Kidney glomerular epithelial cell (primary cell): ENCODE data around the gene SYTL2.
"Not testable (repeated sequence)": the region's sequence is repeated elsewhere in the genome, so short reads cannot be mapped to it uniquely, and the experiment has no call there.

Source experiments
- DNase-seq: peaks from one replicate; lab custom pipeline; 2025; lab: John Stamatoyannopoulos, UW

SYTL2 gene, protein sequence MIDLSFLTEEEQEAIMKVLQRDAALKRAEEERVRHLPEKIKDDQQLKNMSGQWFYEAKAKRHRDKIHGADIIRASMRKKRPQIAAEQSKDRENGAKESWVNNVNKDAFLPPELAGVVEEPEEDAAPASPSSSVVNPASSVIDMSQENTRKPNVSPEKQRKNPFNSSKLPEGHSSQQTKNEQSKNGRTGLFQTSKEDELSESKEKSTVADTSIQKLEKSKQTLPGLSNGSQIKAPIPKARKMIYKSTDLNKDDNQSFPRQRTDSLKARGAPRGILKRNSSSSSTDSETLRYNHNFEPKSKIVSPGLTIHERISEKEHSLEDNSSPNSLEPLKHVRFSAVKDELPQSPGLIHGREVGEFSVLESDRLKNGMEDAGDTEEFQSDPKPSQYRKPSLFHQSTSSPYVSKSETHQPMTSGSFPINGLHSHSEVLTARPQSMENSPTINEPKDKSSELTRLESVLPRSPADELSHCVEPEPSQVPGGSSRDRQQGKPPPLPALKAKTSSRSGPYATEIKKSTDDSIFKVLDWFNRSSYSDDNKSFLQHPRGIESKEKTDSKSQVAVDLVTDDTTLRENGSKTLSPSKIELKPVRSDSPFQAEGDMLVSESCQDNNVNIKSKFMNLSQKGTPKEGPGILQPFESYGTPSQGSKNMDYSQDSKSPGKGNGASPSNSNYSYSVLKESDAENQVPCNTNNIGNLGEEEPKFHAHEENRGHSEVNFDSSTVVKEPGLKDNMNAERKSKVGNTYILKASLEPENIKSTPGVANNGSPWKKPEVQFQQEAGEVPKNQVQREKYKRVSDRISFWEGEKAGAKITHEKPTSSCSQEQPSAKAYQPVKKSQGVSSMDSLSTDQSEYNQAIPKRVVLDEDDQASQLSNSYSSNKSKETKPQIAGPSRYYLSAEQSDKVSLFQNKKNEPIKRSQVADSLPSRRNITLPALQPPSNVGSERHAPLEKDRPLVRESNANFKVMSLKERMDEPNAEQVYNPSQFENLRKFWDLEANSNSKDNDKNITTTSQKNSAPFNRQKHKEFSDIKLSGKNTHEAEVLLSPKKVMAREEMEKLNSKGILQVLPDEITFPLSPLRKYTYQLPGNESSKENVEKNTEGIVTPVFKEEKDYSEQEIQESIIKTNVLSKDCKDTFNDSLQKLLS (N-terminal part only)

DNA sequence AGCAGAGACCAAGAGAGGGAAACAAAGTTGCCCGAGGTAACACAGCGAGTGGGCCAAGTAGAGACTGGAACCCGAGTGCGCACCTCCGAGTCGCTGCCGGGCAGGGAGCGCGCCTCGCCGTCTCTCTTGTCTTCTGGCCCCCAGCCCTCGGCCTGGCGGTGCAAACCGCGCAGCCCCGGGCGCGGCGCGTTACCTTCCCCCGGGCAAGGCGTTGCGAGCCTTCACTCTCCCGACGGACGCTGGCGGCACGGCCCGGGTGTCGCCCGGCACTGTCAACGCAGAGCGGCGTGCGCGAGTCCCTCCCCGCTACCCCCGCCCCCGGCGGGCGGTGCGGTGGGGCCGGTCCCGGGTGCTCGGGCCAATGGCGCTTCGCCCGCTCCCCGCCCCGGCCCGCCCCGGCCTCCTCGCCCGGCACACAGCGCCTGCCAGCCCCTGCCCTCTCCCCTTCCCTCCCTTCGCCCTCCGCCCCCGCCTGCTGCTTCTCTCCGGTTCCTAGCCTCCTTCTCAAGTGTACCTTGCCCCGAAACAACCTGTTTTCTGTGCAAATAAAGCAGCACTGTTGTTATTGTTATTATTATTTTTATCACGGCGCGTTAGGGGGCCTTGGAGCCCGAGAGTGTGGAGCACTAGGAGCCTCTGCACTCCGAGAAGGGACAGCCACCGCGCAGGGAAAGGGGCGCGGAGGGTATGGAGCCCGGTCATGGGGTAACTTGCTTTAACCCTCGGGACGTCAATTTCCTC, at the start of gene SYTL2:
SYTL2 (minus strand) TSS at position 271 of the 741 bp plus-strand sequence. CDS start 53,416 bp downstream, outside the sequence.
- DNase-seq, result peak; percentile 41

DNA sequence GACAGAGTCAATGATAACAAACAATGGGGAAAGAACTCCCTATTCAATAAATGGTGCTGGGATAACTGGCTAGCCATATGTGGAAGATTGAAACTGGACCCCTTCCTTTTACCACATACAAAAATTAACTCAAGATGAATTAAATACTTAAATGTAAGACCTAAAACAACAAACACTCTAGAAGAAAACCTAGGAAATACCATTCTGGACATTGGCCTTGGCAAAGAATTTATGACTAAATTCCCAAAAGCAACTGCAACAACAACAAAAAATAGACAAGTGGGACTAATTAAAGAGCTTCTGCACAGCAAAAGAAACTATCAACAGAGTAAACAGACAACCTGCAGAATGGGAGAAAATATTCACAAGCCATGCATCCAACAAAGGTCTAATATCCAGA, 48.6 kb upstream of the SYTL2 start:
- not testable (repeated sequence) for DNase-seq

DNA sequence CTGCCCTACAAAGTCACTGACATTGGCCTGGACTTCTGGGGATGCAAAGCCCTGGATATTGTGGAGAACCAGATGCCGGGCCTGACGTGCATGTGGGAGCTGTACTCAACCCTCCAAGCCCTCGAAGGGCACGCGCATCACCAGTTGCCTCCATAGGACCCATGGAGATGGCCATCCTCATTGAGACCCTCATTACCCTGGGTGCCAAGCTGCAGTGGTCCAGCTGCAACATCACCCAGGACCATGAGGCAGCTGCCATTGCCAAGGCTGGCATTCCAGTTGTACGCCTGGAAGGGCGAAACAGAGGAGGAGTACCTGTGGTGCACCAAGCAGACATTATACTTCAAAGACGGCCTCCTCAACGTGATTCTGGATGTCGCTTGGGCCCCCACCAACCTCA, 46.2 kb upstream of the SYTL2 start:
- DNase-seq, result no peak

DNA sequence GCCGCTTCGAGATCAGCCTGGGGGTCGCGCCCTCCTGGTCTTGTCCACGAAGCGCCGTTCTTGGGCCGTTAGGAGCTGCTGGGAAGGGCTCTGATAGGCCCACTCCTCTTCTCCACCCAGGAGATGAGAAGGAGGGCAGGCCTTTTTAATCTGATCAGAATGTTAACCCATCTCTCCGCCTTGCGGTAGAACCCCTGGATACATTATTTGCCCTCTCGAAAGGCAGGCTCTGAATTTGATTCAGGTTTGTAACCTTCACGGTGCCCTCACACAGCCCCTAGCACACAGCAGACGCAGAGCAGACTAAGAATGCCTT, 44.4 kb upstream of the SYTL2 start, which contains the start of gene CCDC83:
CCDC83 (plus strand) TSS at position 43 of the 316 bp plus-strand sequence. CDS start 9,741 bp downstream, outside the sequence.
- no peak for DNase-seq

DNA sequence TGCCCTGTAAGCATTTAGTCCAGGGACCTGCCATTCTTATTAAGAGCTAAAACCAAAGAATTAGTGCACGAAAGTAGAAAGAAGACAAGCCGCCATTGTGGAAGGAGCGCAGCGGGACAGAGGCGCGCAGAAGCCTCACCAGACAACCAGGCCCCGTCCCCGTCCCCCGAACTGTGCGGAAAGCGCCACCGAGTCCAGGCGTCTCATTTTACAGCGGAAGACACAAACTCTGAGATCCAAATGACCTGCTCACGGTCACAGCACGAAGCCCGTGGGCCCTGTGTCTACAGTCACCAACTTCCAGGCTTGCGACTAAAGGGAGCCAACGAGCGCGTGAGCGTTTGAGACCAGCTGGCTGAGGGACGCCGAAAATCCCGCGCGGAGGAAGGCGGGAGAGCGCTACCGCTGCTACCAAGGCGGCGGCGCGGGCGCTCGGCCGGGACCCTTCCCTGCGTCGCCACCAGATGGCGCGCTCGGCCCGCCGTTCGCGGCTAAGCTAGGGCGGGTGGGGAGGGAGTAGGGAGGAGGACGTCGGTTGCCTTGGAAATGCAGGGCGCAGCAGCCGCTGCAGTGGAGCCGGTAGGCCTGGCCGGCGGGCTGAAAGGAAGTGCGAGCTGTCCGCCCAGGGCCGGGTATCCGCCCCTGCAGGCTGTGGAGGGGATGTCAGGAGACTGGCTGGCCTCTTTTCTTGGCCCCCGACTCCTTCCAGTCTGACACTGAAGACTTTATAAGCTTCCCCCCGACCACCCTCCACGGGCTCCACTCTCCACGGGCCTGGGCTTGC, 43.8 kb upstream of the SYTL2 start:
- DNase-seq, result peak; percentile 83

DNA sequence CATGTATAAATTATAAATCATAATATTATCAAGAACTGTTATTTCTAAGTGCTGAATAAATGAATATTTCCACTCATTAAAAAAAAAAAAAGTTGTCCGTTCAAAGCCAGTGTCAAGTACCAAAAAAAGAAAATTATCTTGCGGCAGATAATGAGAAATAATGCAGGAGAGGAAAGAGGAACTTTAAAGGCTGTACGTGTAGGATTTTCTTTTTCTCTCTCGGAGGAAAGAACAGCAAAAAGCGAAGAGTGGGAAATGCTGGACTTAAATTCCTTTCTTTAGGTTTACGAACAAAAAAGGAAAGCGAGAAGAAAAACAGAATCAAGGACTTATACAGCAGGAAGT, 43.2 kb upstream of the SYTL2 start:
- no peak for DNase-seq

DNA sequence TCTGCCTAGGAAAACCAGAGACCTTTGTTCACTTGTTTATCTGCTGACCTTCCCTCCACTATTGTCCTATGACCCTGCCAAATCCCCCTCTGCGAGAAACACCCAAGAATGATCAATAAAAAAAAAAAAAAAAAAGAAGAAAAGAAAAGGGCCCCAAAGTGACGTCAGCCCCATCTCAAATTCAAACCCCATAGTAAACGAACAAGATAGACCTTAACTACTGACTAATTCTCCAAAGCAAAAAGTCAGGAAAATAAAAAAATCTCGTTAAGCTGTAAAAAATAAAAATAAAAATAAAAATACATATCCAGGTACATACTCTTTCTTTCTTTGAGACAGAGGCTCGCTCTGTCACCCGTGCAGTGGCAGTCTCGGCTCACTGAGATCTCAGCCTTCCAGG, 42.6 kb upstream of the SYTL2 start:
- not testable (repeated sequence) for DNase-seq

DNA sequence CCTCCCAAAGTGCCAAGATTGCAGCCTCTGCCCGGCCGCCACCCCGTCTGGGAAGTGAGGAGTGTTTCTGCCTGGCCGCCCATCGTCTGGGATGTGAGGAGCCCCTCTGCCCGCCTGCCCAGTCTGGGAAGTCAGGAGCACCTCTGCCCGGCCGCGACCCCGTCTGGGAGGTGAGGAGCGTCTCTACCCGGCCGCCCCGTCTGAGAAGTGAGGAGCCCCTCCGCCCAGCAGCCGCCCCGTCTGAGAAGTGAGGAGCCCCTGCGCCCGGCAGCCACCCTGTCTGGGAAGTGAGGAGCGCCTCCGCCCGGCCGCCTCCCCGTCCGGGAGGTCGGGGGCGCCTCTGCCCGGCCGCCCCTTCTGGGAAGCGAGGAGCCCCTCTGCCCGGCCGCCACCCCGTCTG, 41.8 kb upstream of the SYTL2 start:
- not testable (repeated sequence) for DNase-seq

DNA sequence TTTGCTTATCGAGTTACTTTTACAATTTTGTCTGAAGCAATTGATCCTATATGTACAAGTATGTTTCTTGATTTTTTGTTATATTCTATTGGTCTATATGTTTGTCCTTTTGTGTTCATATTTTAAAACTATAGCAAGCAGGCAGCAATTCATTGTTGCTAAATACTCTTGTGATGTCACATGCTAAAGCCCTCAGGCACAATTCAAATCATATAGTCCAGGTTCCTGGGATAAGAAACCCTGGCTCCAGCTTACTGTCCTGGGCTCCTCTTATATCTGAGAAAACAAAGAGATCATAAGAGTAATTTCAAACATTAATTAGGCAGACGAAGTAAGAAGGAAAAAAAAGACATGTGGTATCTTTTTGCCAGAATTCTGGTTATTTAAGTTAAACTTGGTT, 37.6 kb upstream of the SYTL2 start:
- no peak for DNase-seq

DNA sequence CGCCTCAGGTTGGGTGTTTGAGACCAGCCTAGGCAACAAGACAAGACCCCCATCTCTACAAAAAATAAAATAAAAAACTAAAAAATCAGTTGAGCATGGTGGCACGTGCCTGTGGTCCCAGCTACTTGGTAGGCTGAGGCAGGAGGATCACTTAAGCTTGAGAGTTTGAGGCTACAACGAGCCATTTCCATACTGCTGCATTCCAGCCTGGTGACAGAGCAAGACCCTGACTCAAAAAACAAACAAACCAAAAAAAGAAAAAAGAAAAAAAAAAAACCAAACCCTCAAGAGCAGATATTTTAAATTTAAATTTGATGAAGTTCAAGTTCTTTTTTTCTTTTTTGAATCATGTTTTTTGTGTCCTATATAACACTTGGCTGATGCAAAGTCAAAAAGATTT, 37.1 kb upstream of the SYTL2 start:
- no peak for DNase-seq

DNA sequence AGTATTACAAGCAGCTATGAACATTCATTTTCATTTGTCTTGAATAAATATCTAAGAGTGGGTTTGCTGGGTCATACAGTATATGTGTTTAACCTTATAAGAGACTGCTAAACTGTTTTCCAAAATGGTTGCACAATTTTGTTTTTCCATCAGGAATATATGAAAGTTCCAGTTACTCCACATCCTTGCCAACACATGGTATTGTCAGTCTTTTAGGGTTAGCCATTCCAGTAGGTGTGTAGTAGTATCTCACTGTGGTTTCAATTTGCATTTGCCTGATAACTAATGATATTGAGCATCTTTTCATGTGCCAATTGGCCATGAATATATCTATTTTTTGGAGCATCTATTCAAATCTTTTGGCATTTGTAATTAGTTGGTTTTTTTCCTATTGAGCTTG, 36.5 kb upstream of the SYTL2 start:
- DNase-seq, result no peak

DNA sequence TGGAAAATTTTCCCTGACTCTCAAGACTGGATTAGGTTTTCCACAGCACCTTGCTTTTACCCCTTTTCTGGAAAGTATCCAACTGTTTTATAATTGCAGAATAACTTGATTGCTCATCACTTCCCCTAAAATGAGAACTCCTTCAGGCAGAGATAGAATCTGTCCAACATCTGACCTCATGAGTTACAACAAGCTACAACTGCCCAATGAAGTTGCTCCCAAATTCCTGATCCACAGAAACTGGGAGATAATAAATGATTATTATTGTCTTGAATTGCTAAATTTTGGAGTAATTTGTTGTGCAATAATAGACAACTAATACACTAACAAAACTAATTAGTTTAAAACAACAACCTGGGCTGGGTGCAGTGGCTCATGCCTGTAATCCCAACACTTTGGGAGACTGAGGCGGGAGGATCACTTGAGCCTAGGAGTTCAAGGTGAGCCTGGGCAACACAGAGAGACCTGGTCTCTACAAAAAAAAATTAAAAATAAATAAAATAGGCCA, 34.2 kb upstream of the SYTL2 start:
- DNase-seq, result peak; percentile 43

DNA sequence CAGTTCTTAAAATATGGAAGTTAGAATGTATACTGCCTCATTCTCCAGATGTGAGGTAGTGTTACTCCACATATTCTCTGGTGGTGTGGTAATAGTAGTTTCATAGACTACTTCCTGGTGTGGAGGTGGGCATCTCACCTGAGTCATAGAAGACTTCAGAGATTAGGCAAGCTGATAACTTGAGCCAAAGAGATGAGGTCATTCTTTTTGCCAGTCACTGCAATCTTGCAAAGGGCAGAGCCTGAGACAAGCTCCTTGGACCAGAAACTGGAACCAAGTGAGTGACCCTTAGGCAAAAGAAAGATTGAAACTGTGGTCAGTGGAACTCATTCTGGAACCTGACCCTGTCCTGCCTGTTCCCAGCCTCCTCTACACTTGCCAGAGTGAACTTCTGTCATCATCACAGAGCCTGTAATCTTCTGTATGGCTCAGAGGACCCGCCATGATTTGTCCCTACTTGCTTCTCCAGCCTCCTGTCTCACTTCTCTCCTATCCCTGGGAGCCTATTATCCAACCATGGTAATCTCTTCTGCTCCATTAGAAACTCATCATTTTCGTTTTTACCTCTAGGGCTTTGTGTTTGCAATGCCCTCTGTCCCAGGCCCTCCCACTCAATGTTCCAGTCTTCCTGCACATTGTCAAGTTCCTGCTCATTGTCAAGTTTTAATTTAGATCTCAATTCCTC, 33.6 kb upstream of the SYTL2 start:
- DNase-seq, result peak; percentile 84

DNA sequence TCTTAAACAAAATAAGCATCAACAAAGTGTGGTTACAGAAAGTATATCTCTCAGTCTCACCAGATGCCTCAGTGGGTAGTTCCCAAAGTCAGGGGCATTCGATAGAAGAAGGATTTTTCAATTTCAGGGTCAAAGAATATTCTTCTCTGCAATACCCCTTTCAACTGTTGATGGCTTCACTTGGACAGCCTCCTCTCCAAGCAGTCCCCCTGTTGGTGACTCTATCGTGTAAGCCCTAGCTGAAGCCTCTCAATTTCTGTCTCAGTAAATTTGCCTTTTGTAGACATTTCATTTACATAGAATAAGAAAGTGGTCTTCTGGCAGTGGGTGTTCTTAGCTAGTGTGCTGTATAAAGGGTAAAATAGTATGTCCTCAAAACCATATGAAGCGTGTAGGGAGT, 33.0 kb upstream of the SYTL2 start:
- no peak for DNase-seq

DNA sequence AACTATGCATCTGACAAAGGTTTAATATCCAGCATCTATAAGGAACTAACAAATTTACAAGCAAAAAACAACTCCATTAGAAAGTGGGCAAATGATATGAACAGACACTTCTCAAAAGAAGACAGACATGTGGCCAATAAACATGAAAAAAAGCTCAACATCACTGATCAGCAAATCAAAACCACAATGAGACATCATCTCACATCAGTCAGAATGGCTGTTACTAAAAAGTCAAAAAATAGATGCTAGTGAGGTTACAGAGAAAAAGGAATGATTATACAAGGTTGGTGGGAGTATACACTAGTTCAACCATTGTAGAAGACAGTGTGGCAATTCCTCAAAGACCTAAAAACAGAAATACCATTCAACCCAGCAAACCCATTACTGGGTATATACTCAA, 30.0 kb upstream of the SYTL2 start:
- not testable (repeated sequence) for DNase-seq

DNA sequence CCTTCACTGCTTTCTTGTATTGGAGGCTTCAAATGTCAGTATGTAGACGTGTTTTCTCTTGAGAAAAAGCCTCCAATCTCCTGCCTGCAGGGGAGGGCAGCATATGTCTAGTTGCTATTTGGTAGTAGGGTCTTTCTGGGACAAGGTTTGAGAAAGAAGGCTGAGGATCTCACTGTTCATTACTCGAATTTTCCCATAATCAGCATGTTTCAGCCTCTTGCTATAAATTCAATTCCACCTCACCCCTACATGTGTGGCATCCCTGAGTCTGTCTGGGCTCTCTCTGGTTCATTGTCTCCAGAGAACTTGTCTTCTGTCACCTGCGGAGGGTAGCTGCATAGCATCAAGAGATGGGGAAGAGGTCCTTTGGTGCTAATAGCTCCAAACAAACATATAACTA, 24.8 kb upstream of the SYTL2 start:
- DNase-seq, result no peak

DNA sequence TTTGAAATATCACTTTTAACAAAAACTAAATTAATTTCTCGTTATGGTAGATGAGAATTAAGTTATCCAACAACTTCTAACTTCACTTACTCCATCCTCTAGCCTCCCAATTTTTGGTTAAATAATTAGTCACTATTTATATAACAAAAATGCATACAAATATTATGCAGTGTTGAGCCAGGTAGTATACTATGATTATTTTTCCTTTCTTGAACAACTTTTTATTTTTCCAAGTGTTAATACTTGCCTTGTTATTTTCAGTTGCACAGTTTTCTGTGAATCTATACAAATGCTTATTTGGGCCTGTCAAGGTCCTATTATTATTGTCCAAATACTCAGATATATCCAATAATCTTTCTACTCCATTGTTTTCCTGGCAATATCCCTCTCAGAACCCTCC, 24.3 kb upstream of the SYTL2 start:
- DNase-seq, result no peak

DNA sequence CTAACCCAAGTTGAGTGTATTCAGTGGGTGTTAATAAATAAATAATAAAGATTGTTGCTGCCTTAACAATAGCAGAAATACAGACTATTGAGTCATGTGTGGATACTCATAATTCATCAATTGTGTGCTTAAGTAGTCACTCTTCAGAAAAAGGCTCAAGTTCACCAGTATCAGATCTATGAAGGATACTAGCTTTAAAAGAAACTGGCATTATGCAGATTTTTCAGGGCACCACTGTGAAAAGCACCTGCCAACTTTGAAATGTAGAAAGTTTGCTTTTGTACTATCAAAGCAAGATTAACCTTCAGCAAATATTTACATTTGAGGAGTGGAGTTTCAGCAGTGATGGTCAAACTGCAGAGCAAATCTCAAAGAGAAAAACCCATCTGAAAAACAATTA, 20.1 kb upstream of the SYTL2 start:
- no peak for DNase-seq

DNA sequence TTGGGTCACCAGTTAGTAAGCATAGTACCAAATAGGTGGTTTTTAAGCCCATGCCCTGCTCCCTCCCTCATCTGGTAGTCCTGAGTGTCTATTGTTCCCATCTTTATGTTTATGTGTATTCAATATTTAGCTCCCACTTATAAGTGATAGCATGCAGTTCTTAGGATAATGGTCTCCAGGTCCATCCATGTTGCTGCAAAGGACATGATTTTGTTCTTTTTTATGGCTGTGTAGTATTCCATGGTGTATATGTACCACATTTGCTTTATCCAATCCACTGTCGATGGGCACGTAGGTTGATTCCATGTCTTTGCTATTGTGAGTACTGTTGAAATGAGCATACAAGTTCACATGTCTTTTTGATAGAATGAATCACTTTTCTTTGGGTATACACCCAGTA, 18.2 kb upstream of the SYTL2 start:
- DNase-seq, result no peak

DNA sequence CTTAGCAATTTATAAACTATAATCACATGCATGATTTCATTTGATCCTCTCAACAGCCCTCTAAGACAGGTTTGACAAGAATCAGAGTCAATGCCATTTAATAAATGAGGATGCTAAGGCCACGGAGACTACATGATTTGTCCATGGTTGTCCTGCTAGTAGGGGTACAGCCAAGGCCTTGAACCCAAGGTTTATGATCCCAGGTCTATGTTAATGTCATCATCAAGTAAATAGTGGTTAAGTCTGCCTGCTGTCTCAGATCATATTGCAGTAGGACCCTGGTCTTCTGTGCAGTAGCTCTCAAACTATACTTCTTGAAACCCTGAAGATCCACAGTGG, 17.7 kb upstream of the SYTL2 start:
- DNase-seq, result no peak
